Measurements from ENCODE around the gene DLG1. TPM values are rescaled to one million over a fixed set of nuclear protein-coding genes. Genes with fewer than 3 reads are reported as not detected.

The DLG1 gene
- total and polyA plus RNA-seq, 7 experiments from 2014 or later: 27.9 to 96.5 (median 85.9) TPM

- POLR2A ChIA-PET: no interaction called here
- H3K27ac ChIP-seq (ENCODE audit: low read depth, low read length): no peak overlapping the region
- DNase-seq (no peak), ATAC-seq (no peak)
- CTCF ChIA-PET: no interaction called here
- Mint-ChIP-seq H3K27ac (no peak overlapping the region), H3K4me3 (no peak overlapping the region), H3K4me1 (peaks cover 3 to 28% (median 11%) of the 10 kb centered on the region in 7 donors), H3K27me3 (no peaks in the 10 kb centered on the region), H3K9me3 (peaks cover 0 to 20% (median 7%) of the 10 kb centered on the region in 11 donors), H3K36me3 (peaks cover 18 to 58% (median 53%) of the 10 kb centered on the region in 5 donors)
- H3K4me3 ChIP-seq (ENCODE audit: low read length): no peak overlapping the region
- peaks cover 0 to 5% (median 0%) of the 10 kb centered on the region in 3 experiments for H3K9me3 ChIP-seq (ENCODE audit: control insufficient read depth in 2 of 3, low read length in 3 of 3)
- H3K27me3 ChIP-seq (ENCODE audit: control insufficient read depth in 2 of 2, insufficient read depth in 2 of 2, low read length in 2 of 2): no peaks in the 10 kb centered on the region
- no peaks in the 10 kb centered on the region for H3K4me1 ChIP-seq (ENCODE audit: control insufficient read depth in 2 of 2, insufficient read depth in 2 of 2, low read length in 2 of 2)
- H3K36me3 ChIP-seq (ENCODE audit: control insufficient read depth in 2 of 3, insufficient read depth in 3 of 3, low read length in 3 of 3): peaks cover 0 to 37% (median 12%) of the 10 kb centered on the region in 3 experiments
- intact Hi-C loops (cut with micrococcal nuclease): no loop called here
These were observed 158.8 kb downstream of the DLG1 start for GRCh38 chr3:197139586-197139985.

- peaks cover 0 to 17% (median 6%) of the 10 kb centered on the region in 7 donors for H3K4me1 Mint-ChIP-seq
- peaks cover 0 to 24% (median 7%) of the 10 kb centered on the region in 11 donors for H3K9me3 Mint-ChIP-seq
- H3K36me3 ChIP-seq (ENCODE audit: control insufficient read depth in 2 of 3, insufficient read depth in 3 of 3, low read length in 3 of 3): peaks cover 0 to 50% (median 12%) of the 10 kb centered on the region in 3 experiments
- no peaks in the 10 kb centered on the region for H3K4me1 ChIP-seq (ENCODE audit: control insufficient read depth in 2 of 2, insufficient read depth in 2 of 2, low read length in 2 of 2)
- H3K9me3 ChIP-seq (ENCODE audit: control insufficient read depth in 2 of 3, low read length in 3 of 3): peaks cover 0 to 5% (median 0%) of the 10 kb centered on the region in 3 experiments
- POLR2A ChIA-PET: no interaction called here
- intact Hi-C loops (cut with micrococcal nuclease): no loop called here
- ATAC-seq (no peak), DNase-seq (no peak)
- no peak overlapping the region for H3K27ac ChIP-seq (ENCODE audit: low read depth, low read length)
- H3K36me3 Mint-ChIP-seq: peaks cover 28 to 63% (median 55%) of the 10 kb centered on the region in 5 donors
- H3K4me3 Mint-ChIP-seq: no peak overlapping the region
- H3K27ac Mint-ChIP-seq: no peak overlapping the region
- no peaks in the 10 kb centered on the region for H3K27me3 Mint-ChIP-seq
- no peaks in the 10 kb centered on the region for H3K27me3 ChIP-seq (ENCODE audit: control insufficient read depth in 2 of 2, insufficient read depth in 2 of 2, low read length in 2 of 2)
- no peak overlapping the region for H3K4me3 ChIP-seq (ENCODE audit: low read length)
- CTCF ChIA-PET: no interaction called here
These were observed 160.7 kb downstream of the DLG1 start for GRCh38 chr3:197137751-197138150.

- DNase-seq: no peak
- Histone ChIP-seq H3K9me3 (ENCODE audit: control insufficient read depth in 2 of 3, low read length in 3 of 3) (peaks cover 0 to 5% (median 0%) of the 10 kb centered on the region in 3 experiments), H3K4me1 (ENCODE audit: control insufficient read depth in 2 of 2, insufficient read depth in 2 of 2, low read length in 2 of 2) (no peaks in the 10 kb centered on the region), H3K36me3 (ENCODE audit: control insufficient read depth in 2 of 3, insufficient read depth in 3 of 3, low read length in 3 of 3) (peaks cover 0 to 50% (median 12%) of the 10 kb centered on the region in 3 experiments), H3K27me3 (ENCODE audit: control insufficient read depth in 2 of 2, insufficient read depth in 2 of 2, low read length in 2 of 2) (no peaks in the 10 kb centered on the region), H3K27ac (ENCODE audit: low read depth, low read length) (no peak overlapping the region), H3K4me3 (ENCODE audit: low read length) (no peak overlapping the region)
- no peak overlapping the region for H3K27ac Mint-ChIP-seq
- H3K27me3 Mint-ChIP-seq: no peaks in the 10 kb centered on the region
- intact Hi-C loops (cut with micrococcal nuclease): no loop called here
- peaks cover 28 to 68% (median 57%) of the 10 kb centered on the region in 5 donors for H3K36me3 Mint-ChIP-seq
- peaks cover 0 to 27% (median 7%) of the 10 kb centered on the region in 11 donors for H3K9me3 Mint-ChIP-seq
- ChIA-PET POLR2A (no interaction called here), CTCF (no interaction called here)
- ATAC-seq: no peak
- H3K4me1 Mint-ChIP-seq: peaks cover 0 to 17% (median 5%) of the 10 kb centered on the region in 7 donors
- H3K4me3 Mint-ChIP-seq: no peak overlapping the region
These were observed 161.7 kb downstream of the DLG1 start for GRCh38 chr3:197136744-197137143.

- CTCF ChIA-PET: no interaction called here
- peak overlapping the region in 1 of 10 donors; percentile 3 for H3K4me3 Mint-ChIP-seq
- peak overlapping the region in 2 of 9 donors; percentile 30 to 34 for H3K27ac Mint-ChIP-seq
- DNase-seq (no peak), ATAC-seq (no peak)
- Histone ChIP-seq H3K36me3 (ENCODE audit: control insufficient read depth in 2 of 3, insufficient read depth in 3 of 3, low read length in 3 of 3) (peaks cover 0 to 50% (median 12%) of the 10 kb centered on the region in 3 experiments), H3K27me3 (ENCODE audit: control insufficient read depth in 2 of 2, insufficient read depth in 2 of 2, low read length in 2 of 2) (no peaks in the 10 kb centered on the region), H3K27ac (ENCODE audit: low read depth, low read length) (no peak overlapping the region), H3K4me3 (ENCODE audit: low read length) (no peak overlapping the region), H3K4me1 (ENCODE audit: control insufficient read depth in 2 of 2, insufficient read depth in 2 of 2, low read length in 2 of 2) (no peaks in the 10 kb centered on the region), H3K9me3 (ENCODE audit: control insufficient read depth in 2 of 3, low read length in 3 of 3) (peaks cover 0 to 5% (median 0%) of the 10 kb centered on the region in 3 experiments)
- POLR2A ChIA-PET: no interaction called here
- no peaks in the 10 kb centered on the region for H3K27me3 Mint-ChIP-seq
- peaks cover 0 to 27% (median 7%) of the 10 kb centered on the region in 11 donors for H3K9me3 Mint-ChIP-seq
- peaks cover 28 to 64% (median 57%) of the 10 kb centered on the region in 5 donors for H3K36me3 Mint-ChIP-seq
- peaks cover 0 to 13% (median 4%) of the 10 kb centered on the region in 7 donors for H3K4me1 Mint-ChIP-seq
- intact Hi-C loops (cut with micrococcal nuclease): no loop called here
These were observed 163.2 kb downstream of the DLG1 start for GRCh38 chr3:197135212-197135611.

GRCh38 chr3:197132916-197133530, 165.4 kb downstream of the DLG1 start:
- peaks cover 0 to 53% (median 12%) of the 10 kb centered on the region in 3 experiments for H3K36me3 ChIP-seq (ENCODE audit: control insufficient read depth in 2 of 3, insufficient read depth in 3 of 3, low read length in 3 of 3)
- H3K9me3 ChIP-seq (ENCODE audit: control insufficient read depth in 2 of 3, low read length in 3 of 3): peaks cover 0 to 5% (median 0%) of the 10 kb centered on the region in 3 experiments
- POLR2A ChIA-PET: no interaction called here
- Mint-ChIP-seq H3K27ac (peak overlapping the region in 1 of 9 donors; percentile 30), H3K27me3 (no peaks in the 10 kb centered on the region), H3K9me3 (peaks cover 0 to 27% (median 7%) of the 10 kb centered on the region in 11 donors), H3K36me3 (peaks cover 30 to 67% (median 50%) of the 10 kb centered on the region in 5 donors), H3K4me1 (peaks cover 0 to 9% (median 0%) of the 10 kb centered on the region in 7 donors), H3K4me3 (no peak overlapping the region)
- ATAC-seq (no peak), DNase-seq (no peak)
- CTCF ChIA-PET: no interaction called here
- H3K4me3 ChIP-seq (ENCODE audit: low read length): no peak overlapping the region
- intact Hi-C loops (cut with micrococcal nuclease): no loop called here
- no peak overlapping the region for H3K27ac ChIP-seq (ENCODE audit: low read depth, low read length)
- H3K27me3 ChIP-seq (ENCODE audit: control insufficient read depth in 2 of 2, insufficient read depth in 2 of 2, low read length in 2 of 2): no peaks in the 10 kb centered on the region
- no peaks in the 10 kb centered on the region for H3K4me1 ChIP-seq (ENCODE audit: control insufficient read depth in 2 of 2, insufficient read depth in 2 of 2, low read length in 2 of 2)

GRCh38 chr3:197125636-197126035, 172.8 kb downstream of the DLG1 start:
- Mint-ChIP-seq H3K36me3 (peaks cover 15 to 35% (median 18%) of the 10 kb centered on the region in 5 donors), H3K27ac (no peak overlapping the region), H3K9me3 (no peaks in the 10 kb centered on the region), H3K4me1 (peaks cover 0 to 11% (median 0%) of the 10 kb centered on the region in 7 donors), H3K4me3 (no peak overlapping the region), H3K27me3 (no peaks in the 10 kb centered on the region)
- Histone ChIP-seq H3K27me3 (ENCODE audit: control insufficient read depth in 2 of 2, insufficient read depth in 2 of 2, low read length in 2 of 2) (no peaks in the 10 kb centered on the region), H3K4me1 (ENCODE audit: control insufficient read depth in 2 of 2, insufficient read depth in 2 of 2, low read length in 2 of 2) (no peaks in the 10 kb centered on the region), H3K27ac (ENCODE audit: low read depth, low read length) (no peak overlapping the region), H3K9me3 (ENCODE audit: control insufficient read depth in 2 of 3, low read length in 3 of 3) (no peaks in the 10 kb centered on the region), H3K36me3 (ENCODE audit: control insufficient read depth in 2 of 3, insufficient read depth in 3 of 3, low read length in 3 of 3) (peaks cover 0 to 22% (median 0%) of the 10 kb centered on the region in 3 experiments), H3K4me3 (ENCODE audit: low read length) (no peak overlapping the region)
- DNase-seq (no peak), ATAC-seq (no peak)
- POLR2A ChIA-PET: no interaction called here
- intact Hi-C loops (cut with micrococcal nuclease): no loop called here
- CTCF ChIA-PET: no interaction called here

GRCh38 chr3:197124713-197125112, 173.7 kb downstream of the DLG1 start:
- intact Hi-C loops (cut with micrococcal nuclease): no loop called here
- H3K27me3 ChIP-seq (ENCODE audit: control insufficient read depth in 2 of 2, insufficient read depth in 2 of 2, low read length in 2 of 2): no peaks in the 10 kb centered on the region
- ChIA-PET POLR2A (no interaction called here), CTCF (no interaction called here)
- no peak overlapping the region for H3K27ac Mint-ChIP-seq
- peaks cover 0 to 21% (median 0%) of the 10 kb centered on the region in 3 experiments for H3K36me3 ChIP-seq (ENCODE audit: control insufficient read depth in 2 of 3, insufficient read depth in 3 of 3, low read length in 3 of 3)
- H3K4me3 Mint-ChIP-seq: no peak overlapping the region
- H3K4me3 ChIP-seq (ENCODE audit: low read length): no peak overlapping the region
- no peak overlapping the region for H3K27ac ChIP-seq (ENCODE audit: low read depth, low read length)
- H3K36me3 Mint-ChIP-seq: peaks cover 15 to 35% (median 17%) of the 10 kb centered on the region in 5 donors
- no peaks in the 10 kb centered on the region for H3K9me3 Mint-ChIP-seq
- H3K27me3 Mint-ChIP-seq: no peaks in the 10 kb centered on the region
- peaks cover 0 to 11% (median 0%) of the 10 kb centered on the region in 7 donors for H3K4me1 Mint-ChIP-seq
- no peaks in the 10 kb centered on the region for H3K4me1 ChIP-seq (ENCODE audit: control insufficient read depth in 2 of 2, insufficient read depth in 2 of 2, low read length in 2 of 2)
- ATAC-seq: no peak
- H3K9me3 ChIP-seq (ENCODE audit: control insufficient read depth in 2 of 3, low read length in 3 of 3): no peaks in the 10 kb centered on the region
- no peak for DNase-seq

All from naive thymus-derived CD4-positive, alpha-beta T cell (primary cell).